Right renal cortex interstitium (tissue), 3 donors: ENCODE results near the gene GPS2. TPM values are rescaled to one million over a fixed set of nuclear protein-coding genes. Genes with fewer than 3 reads are reported as not detected.

Experiments used
- DNase-seq, 3 donors: peaks; one replicate each; pipeline ENCODE4 v3.0.0-alpha.2; 2013; ENCODE audit warnings: low read depth in 3 of 3, low spot score in 2 of 3
- polyA plus RNA-seq, 3 donors: library from polyadenylated mRNA; unstranded; fragments of 120-200 nt; gene quantifications; one replicate each; pipeline ENCODE4 v1.2.1, GENCODE V29; 2013; ENCODE audit not compliant: insufficient read length in 3 of 3

GPS2 gene, protein sequence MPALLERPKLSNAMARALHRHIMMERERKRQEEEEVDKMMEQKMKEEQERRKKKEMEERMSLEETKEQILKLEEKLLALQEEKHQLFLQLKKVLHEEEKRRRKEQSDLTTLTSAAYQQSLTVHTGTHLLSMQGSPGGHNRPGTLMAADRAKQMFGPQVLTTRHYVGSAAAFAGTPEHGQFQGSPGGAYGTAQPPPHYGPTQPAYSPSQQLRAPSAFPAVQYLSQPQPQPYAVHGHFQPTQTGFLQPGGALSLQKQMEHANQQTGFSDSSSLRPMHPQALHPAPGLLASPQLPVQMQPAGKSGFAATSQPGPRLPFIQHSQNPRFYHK
- polyA plus RNA-seq = 10 to 100 TPM; 85.8 to 96.1 (median 87.8) TPM

DNA sequence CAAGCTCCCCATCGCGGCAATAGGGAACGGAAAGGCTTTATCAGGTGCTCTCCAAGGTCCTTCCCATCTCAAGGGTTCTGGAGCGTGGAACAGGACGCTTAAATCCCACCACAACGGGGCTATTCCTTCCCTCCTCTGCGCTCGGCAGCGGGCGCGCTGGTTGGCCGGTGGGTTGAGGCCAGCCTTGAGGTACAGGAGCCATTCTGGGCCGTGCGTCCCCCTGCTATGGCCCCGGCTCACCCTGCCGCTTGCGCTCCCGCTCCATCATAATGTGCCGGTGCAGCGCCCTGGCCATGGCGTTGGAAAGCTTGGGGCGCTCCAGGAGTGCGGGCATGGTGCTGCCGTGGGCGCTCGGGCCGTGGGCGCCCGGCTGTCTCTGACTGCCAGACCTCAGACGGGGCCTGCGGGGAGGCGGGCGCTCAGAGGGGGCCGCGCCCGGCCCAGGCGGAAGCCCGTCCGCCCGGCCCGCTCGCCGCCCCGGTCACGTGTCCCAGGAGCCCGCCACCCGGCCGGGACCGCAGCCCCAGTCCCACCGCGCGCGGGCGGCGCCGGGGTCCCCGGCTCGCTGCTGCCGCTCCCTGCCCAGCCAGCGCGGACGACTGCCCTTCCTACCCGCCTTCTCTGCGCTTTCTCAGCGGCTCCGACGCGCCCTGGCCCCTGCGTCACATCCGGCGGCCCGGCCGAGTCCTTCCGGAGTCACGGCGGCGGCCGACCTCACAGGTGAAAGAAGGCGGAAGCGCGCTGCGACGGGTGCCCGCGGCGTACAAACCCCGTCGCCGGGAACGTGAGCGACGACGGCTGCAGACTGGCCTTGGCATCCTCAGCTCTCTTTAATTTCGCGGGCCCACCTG, at the start of gene GPS2:
GPS2 (minus strand) TSS at position 642 of the 851 bp plus-strand sequence; CDS start at position 334, 308 bp downstream.
- no peak for DNase-seq

DNA sequence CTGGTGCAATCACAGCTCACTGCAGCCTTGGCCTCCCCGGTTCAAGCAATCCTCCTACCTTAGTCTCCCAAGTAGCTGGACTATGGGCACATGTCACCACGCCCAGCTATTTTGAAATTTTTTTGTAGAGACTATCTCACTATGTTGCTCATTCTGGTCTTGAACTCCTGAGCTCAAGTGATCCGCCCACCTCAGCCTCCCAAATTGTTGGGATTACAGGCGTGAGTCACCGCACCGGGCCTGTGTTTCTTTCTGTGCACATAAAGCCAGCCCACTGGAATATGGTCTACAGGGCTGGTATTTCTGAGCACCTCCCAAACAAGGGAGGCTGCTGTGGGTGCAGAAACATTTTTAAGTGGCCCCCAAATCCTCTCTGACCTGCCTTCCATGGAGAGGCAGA, 48.2 kb upstream of the GPS2 start:
- no peak for DNase-seq

DNA sequence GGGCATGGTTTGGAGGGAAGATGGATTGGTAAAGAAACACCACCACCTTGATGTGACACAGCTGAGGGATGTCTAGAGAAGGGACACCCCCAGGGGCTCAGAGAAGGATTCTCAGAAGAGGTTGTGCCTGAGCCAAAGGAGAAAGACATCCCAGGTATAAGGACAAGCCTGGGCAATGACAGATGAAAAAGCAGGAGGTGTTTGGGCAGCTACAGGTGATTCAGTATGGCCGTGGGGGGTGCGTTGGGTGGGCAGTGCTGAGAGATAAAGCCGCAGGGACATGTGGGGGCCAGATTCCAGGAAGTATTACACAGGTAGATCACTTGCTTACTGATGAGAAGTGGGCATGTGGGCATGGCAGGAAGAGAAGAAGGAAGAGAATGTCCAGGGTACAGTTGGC, 46.7 kb upstream of the GPS2 start:
- DNase-seq = no peak

DNA sequence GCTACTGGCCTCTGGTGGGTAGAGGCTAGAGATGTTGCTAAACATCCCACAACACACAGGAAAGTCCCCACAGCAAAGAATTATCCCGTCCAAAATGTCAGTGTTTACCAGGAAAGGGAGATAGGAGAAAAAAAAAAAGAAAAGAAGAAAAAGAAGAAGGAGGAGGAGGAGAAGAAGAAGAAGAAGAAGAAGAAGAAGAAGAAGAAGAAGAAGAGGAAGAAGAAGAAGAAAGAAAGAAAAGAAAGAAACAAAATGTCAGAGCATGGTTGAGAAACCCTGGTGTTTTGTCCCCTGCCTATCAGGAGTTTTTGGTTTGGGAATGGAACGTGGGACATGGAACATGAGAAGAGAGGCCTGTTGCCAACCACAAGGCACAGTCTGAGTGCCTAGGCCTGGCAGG, 42.2 kb upstream of the GPS2 start:
- no peak for DNase-seq

DNA sequence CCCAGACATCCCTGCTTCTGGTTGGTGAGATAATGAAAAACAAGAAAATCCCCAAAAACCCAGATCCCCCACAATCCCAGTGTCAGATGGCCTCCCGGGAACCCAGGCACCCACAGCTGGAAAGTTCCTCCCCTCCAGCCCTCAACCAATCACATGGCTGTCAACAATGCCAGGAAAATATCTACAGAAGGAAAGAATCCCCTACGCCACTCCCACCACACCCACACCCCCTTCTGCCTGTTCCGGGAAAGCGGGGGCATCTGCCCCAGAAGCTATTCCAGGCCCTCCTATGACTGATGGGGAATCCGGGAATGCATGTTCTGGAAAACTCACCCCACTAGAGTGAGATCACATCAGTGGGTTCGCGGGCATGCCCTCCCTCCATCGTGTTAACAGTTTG, 41.6 kb upstream of the GPS2 start:
- no peak for DNase-seq

DNA sequence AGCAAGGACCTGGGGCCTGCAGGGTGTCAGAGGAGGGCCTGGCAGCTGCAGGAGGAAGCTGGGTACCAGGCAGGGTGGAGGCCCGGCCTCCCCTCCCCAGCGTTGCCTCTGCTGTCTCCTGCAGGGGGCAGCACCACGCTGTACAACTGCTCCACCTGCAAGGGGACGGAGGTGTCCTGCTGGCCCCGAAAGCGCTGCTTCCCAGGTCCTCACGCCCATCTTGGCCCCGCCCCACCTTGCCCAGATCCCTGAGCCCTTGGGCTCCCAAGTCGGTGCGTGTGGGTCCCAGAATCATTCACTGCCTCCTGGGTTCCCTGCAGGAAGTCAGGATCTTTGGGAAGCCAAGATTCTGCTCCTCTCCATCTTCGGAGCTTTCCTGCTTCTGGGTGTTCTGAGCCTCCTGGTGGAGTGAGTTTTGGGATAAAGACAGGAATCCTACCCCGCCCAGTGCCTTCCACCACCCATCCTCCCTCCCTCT, 41.0 kb upstream of the GPS2 start:
- peak in 1 of 3 donors; percentile 38 for DNase-seq

DNA sequence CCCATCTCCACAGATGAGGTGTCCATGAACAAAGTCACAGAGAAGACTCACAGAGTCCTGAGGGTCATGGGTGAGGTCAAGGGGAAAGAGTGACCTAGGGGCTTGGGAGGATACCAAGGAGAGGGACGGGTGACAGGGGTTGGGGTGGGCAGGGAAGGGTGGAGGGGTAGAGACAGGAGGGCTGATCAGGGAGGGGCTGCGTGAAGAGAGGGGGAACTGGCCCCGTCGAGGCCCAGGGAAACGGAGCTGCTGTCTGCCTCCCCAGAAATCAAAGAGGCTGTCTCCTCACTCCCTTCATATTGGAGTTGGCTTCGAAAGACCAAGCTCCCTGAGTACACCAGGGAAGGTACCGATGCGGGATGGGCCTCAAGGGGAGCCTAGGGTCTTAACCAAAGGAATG, 40.4 kb upstream of the GPS2 start:
- DNase-seq = no peak

DNA sequence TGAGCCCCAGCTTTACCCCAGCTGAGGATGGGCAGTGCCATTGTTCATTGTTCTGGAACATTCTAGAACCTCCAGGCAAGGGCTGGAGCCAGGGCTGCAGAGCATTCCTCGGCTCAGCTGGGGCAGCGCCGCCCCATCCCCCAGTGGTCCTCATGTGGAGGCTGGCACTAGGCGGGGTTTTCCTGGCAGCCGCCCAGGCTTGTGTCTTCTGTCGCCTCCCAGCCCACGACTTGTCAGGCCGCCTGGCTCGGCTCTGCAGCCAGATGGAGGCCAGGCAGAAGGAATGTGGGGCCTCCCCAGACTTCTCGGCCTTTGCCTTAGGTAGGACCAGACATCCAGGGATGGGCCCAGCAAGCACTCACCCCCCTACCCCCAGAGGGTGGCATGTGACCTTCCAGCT, 39.9 kb upstream of the GPS2 start, which contains the start of gene TMEM95:
TMEM95 (plus strand) TSS at position 104 of the 400 bp plus-strand sequence; CDS start at position 153, 49 bp downstream.
- no peak for DNase-seq

DNA sequence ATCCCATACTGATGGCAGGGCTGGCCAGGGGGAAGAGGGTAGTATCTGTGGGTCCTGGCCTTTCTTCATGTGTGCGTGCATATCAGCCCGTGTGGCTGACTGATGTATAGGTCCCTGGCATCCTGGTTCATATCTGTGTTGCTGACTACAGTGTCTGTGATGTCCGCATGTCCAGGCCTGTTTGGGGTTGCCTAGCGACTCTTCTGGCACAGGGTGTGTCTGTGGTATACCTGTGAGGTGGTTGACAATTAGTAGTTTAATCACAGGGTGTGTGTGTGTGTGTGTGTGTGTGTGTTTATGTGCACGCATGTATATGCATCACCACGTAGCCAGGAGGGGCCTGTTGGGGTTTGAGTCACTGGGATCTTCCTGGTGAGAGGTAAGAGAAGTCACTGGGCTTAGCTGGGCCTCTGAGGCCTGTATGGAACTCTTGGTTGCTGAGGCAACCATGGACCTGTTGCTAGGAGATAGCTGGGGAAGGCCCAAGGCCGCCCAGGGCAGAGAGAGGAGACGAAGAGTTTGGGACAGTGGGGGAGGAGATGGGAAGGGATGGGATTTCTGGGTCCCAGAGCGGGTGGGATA, 39.2 kb upstream of the GPS2 start:
- DNase-seq = no peak

DNA sequence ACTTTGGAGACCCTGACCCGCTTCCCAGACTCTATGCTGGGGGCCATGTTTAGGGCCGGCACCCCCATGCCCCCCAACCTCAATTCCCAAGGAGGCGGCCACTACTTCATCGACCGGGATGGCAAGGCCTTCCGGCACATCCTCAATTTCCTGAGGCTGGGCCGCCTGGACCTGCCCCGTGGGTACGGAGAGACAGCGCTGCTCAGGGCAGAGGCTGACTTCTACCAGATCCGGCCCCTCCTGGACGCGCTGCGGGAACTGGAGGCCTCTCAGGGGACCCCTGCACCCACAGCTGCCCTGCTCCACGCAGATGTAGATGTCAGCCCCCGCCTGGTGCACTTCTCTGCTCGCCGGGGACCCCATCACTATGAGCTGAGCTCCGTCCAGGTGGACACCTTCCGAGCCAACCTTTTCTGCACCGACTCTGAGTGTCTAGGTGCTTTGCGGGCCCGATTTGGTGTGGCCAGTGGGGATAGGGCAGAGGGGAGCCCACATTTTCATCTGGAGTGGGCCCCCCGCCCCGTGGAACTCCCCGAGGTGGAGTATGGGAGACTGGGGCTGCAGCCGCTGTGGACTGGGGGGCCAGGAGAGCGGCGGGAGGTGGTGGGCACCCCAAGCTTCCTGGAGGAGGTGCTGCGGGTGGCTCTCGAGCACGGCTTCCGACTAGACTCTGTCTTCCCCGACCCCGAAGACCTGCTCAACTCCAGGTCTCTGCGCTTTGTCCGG, 37.9 kb upstream of the GPS2 start:
- DNase-seq = no peak

DNA sequence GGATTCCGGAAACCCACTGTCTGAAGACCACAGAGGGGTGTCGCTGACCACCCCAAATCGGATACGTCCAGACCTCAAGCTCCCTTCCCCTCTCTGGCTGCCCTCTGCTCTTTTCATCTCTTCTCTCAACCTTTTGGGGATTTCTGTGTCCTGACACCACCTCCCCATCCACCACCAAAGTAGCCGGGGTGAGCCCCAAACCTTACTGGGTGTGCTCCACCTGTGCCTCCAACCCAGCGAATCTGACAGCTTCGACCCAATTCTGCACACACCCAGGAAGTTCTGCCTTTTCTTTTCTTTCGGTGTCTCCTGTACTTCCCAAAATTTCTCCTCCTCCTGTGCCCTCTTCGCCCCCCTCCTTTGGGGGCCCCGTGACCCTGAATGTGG, 37.3 kb upstream of the GPS2 start:
- no peak for DNase-seq

DNA sequence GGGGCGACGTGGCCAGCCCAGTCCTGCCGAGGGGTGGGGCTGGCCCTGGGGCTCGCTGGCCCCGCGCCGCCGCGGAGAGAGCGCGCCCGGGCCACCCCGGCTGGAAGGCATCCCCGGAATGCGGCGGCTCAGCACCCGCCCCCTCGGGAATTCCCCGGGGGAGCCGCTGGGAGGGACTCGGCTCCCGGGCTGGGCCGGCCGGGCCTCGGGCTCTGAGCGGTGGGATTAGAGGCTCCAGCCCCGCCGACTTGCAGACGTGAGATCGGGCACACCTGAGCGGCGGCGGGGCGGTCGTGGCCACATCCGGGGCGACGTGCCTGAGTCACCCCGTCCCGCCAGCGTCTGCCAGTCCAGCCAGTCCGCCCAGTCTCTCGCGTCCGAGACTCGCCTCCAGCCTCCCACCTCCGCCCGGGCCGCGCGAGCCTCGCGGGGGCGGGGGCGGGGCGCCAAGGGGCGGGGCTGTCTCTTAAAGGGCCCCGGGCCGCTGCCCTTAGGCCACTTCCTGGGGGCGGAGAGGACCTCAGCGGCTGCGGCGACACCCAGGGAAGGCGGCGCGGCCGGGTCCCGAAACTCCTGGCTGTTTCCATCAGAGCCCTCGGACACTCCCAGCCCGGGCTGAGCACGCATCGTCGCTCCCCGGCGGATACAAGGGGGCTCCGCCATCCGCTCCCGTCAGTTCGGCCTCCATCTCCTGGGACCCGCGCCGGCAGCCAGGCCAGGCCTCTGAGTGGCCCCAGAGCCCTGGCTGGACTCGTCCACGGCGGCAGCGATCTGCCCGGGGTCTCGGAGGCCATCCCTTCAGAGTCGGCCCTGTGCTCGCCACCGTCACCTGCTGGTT, 36.7 kb upstream of the GPS2 start, which contains the start of gene KCTD11:
KCTD11 (plus strand) TSS at position 498 of the 838 bp plus-strand sequence.
- peak in 1 of 3 donors; percentile 69 for DNase-seq

DNA sequence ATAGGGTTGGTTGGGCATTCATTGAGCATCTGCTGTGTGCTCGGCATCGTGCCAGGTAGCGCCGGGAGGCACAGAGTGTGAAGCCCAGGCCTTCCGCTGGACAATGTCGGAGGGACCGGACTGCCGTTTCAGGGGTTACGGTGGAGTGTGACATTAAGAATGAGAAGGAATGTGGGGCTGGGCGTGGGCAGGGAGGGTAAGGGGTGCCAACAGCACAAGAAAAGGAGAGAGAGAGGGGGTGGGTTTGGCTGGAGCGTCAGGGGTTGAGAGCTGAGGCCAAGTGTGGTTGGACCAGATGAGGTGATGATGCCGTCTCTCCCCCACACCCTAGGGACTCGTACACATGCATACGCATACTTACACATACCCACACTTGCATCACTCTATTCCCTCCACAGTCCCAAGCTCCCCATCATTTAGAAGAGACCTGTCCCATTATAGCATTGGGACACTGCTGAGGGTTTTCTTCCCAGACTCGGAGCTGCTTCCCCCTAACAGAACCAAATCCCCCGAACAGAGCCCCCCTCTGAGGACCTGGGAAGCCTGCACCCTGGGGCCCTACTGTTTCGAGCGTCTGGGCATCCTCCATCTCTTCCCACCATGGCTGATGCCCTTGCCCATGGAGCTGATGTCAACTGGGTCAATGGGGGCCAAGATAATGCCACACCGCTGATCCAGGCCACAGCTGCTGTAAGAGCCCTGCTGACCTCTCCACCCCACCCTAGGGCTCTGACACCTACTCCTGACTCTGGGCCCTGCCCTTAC, 33.5 kb upstream of the GPS2 start:
- DNase-seq = no peak

DNA sequence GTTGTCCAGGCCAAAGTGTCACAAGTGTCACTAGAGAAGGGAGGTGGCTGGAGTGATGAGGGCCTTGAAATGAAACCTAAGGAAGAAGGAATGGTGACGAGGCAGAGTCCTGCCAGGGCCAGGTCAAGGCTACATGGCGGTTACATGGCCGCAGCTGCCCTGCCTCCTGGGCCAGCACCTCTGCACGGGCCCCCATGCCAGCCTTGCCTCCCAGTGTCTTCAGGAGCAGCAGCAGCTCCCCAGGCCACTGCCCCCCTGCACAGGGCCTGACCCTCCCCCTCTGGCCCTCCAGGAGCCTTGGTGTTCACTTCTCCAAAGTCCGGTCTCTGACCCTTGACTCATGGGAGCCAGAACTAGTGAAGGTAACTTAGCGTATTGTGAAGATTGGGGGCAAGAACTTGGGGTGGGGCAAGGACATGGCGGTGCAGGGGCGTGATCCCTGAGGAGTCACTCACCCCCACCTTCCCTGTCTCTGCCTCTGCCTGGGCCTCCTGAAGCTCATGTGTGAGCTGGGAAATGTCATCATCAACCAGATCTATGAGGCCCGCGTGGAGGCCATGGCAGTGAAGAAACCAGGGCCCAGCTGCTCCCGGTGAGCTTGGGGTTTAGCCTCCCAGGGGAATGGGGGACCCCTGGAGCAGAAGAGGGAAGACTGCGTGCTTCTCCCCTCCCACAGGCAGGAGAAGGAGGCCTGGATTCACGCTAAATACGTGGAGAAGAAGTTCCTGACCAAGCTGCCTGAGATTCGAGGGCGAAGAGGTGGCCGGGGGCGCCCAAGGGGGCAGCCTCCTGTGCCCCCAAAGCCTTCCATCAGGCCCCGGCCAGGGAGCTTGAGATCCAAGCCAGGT, 32.7 kb upstream of the GPS2 start:
- no peak for DNase-seq

DNA sequence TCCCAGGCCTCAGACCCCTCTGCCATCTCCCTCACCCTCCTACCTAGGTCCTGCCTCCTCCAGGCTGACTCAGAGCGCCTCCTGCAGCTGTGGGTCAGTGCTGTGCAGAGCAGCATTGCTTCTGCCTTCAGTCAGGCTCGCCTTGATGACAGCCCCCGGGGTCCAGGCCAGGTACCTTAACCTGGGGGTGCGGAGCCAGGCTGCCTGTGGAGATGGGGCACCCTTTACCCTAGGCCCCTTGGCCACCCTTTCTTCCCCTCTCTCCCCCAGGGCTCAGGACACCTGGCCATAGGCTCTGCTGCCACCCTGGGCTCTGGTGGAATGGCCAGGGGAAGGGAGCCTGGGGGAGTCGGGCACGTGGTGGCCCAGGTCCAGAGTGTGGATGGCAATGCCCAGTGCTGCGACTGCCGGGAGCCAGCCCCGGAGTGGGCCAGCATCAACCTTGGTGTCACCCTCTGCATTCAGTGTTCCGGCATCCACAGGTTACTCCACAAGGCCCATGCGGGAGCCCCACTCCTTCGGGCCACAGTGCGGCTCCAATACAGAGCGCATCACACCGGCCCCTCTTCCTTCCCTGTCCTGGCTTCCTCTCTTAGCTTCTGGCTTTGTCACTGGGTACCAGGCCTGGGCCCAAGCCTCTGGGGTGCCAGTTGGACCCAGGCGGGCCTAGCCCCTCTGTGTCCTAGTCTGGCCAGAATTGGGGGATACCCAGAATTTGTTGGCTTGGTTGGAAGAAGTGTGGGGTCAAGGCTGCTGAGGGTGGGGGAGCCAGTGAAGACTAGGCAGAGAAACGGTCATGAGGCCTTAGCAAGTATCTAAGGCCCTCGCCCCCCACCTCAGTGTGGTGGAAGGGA, 31.8 kb upstream of the GPS2 start:
- no peak for DNase-seq

DNA sequence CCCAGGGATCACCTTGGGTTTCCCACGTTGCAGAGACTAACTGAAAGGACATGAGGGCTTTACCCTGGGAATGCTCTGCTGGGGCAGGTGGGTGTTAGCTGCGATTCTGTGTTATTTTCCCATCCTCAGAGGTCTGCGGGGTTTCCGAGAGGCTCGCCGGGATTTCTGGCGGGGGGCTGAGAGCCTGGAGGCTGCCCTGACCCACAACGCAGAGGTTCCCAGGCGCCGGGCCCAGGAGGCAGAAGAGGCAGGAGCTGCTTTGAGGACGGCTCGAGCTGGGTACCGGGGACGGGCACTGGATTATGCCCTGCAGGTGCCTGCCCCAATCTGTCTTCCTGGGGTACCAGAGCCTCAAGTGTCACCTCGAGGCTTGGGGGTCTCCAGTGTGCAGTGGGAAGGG, 28.1 kb upstream of the GPS2 start:
- no peak for DNase-seq

DNA sequence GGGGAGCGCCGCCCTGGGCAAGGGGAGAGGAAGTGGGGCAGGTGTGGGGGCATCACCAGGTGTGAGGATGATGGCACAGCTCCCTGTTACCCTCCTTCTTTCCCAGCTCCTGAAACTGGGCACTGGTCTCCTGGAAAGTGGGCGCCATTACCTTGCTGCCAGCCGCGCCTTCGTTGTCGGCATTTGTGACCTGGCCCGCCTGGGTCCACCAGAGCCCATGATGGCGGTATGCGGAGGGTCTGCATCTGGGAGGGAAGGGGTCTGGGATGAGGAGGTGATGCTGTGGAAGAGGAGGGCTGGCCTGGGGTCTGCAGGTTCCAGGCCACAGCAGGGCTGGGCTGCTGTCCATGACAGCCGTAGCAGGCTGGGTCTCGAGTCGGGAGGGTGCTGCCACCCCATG, 26.7 kb upstream of the GPS2 start:
- DNase-seq = no peak
